Left ventricle myocardium inferior (tissue), 1 donor: ENCODE measurements around the gene FTSJ3. TPM values are rescaled to one million over a fixed set of nuclear protein-coding genes. Genes with fewer than 3 reads are reported as not detected.

Experiments used
- DNase-seq: peaks from one replicate; pipeline ENCODE4 v3.0.0-alpha.2; 2020
- H3K27ac ChIP-seq: fragments of 200-600 bp; replicated peaks from 2 replicates; pipeline ENCODE4 v1.8.0; 2021
- H3K27me3 ChIP-seq: fragments of 200-600 bp; 2 replicates; pipeline ENCODE4 v1.8.0; 2021; ENCODE audit warnings: low read depth
- H3K36me3 ChIP-seq: fragments of 200-600 bp; 2 replicates; pipeline ENCODE4 v1.8.0; 2021
- H3K4me1 ChIP-seq: fragments of 200-600 bp; 2 replicates; pipeline ENCODE4 v1.8.0; 2021
- H3K4me3 ChIP-seq: fragments of 200-600 bp; 2 replicates; pipeline ENCODE4 v1.8.0; 2021; ENCODE audit warnings: mild to moderate bottlenecking, moderate library complexity
- H3K9me3 ChIP-seq: fragments of 200-600 bp; replicated peaks from 2 replicates; pipeline ENCODE4 v1.8.0; 2021
- intact Hi-C: fragments of 100-400 bp; cut with micrococcal nuclease; formaldehyde crosslinking; loops from one replicate; pipeline ENCODE4 v1.11.0; 2022
- total RNA-seq: library from RNA; stranded (reverse); fragmentation: NEBNext Ultra II Directional; extraction: Animal tissue kit (Norgen Biotek cat#: 25700); gene quantifications from one replicate; pipeline ENCODE4 v1.2.1, GENCODE V29; 2021
- TF ChIP-seq, protein P1 (sequence below): fragments of 200-600 bp; IDR thresholded peaks from 2 replicates; pipeline ENCODE4 v1.8.0; 2021; ENCODE audit warnings: antibody characterized with exemption, mild to moderate bottlenecking, borderline replicate concordance
- donor health status: DM: no; HTN: yes; CAD: no; lungs with severe emphysema.

FTSJ3 gene
- total RNA-seq, 1 donor from 2014 or later = 36.7 TPM

DNA sequence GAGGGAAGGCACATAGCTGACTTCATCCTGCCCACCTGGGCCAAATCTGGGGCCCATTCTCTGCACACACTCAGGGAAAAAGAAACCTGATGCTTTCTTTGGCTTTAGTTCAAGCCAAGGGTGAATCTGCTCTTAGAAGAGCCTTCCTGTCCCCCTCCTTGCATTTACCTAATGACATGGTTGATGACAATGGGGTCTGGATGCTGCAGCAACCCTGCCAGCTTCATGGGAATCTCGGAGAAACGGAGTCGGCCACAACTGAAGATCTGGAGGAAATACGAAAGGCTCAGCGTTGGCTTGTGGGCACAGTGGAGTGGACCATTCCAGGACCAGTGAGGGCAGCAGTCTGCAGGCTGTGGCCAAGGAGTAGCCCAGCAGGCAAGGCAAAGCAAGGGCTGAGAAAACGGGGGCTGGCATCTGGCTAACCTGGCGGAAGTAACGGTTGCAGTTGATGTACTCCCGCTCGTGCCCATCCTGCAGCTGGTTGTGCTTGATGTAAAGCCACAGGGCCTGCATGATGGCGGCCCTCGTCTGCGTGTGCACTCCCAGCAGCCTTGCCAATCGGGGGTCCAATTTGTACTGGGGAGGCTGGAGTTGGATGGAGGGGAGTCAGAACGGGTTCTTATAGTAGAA is 6.4 kb upstream of the FTSJ3 start:
- peaks cover 85% of the 10 kb centered on the region for H3K36me3 ChIP-seq
- H3K9me3 ChIP-seq = no peaks in the 10 kb centered on the region
- TF ChIP-seq, protein P1, sequence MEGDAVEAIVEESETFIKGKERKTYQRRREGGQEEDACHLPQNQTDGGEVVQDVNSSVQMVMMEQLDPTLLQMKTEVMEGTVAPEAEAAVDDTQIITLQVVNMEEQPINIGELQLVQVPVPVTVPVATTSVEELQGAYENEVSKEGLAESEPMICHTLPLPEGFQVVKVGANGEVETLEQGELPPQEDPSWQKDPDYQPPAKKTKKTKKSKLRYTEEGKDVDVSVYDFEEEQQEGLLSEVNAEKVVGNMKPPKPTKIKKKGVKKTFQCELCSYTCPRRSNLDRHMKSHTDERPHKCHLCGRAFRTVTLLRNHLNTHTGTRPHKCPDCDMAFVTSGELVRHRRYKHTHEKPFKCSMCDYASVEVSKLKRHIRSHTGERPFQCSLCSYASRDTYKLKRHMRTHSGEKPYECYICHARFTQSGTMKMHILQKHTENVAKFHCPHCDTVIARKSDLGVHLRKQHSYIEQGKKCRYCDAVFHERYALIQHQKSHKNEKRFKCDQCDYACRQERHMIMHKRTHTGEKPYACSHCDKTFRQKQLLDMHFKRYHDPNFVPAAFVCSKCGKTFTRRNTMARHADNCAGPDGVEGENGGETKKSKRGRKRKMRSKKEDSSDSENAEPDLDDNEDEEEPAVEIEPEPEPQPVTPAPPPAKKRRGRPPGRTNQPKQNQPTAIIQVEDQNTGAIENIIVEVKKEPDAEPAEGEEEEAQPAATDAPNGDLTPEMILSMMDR = no peak
- no peak overlapping the region for H3K4me3 ChIP-seq
- no peak overlapping the region for H3K27ac ChIP-seq
- H3K27me3 ChIP-seq = no peaks in the 10 kb centered on the region
- H3K4me1 ChIP-seq = peaks cover 52% of the 10 kb centered on the region
- DNase-seq = no peak
- intact Hi-C loops = no loop called here

GRCh38 chr17:63833026-63833740 is 5.7 kb upstream of the FTSJ3 start:
- Histone ChIP-seq H3K4me1 (peaks cover 52% of the 10 kb centered on the region), H3K36me3 (peaks cover 85% of the 10 kb centered on the region), H3K9me3 (no peaks in the 10 kb centered on the region), H3K27ac (no peak overlapping the region), H3K27me3 (no peaks in the 10 kb centered on the region), H3K4me3 (no peak overlapping the region)
- TF ChIP-seq, protein P1 = no peak
- intact Hi-C loops = no loop called here
- no peak for DNase-seq

DNA sequence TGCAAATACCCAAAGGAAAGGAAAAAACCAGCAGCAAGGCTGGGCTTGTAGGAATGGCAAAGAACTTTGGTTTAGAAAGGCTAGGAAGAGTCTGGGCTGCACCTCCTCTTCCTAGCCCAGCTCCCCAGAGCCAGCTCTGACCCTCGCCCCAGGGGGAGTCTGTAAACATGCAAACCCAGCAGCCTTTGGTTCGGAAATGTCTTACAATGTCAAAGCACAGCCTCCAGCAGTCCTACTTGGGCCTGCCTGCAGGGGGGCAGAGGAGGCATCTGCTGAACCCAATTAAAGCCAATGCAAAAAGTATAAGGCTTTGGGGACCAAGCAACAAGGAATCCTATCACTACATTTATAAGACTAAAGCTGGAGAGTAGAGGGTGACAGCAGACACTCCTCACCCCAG is 5.0 kb upstream of the FTSJ3 start:
- Histone ChIP-seq H3K27ac (no peak overlapping the region), H3K9me3 (no peaks in the 10 kb centered on the region), H3K36me3 (peaks cover 85% of the 10 kb centered on the region), H3K4me1 (peaks cover 52% of the 10 kb centered on the region), H3K27me3 (no peaks in the 10 kb centered on the region), H3K4me3 (no peak overlapping the region)
- TF ChIP-seq, protein P1 = no peak
- intact Hi-C loops = no loop called here
- DNase-seq = no peak

- Histone ChIP-seq H3K27ac (no peak overlapping the region), H3K36me3 (peaks cover 81% of the 10 kb centered on the region), H3K27me3 (no peaks in the 10 kb centered on the region), H3K4me3 (no peak overlapping the region), H3K4me1 (peaks cover 51% of the 10 kb centered on the region), H3K9me3 (no peaks in the 10 kb centered on the region)
- TF ChIP-seq, protein P1 = no peak
- intact Hi-C loops = no loop called here
- DNase-seq = no peak
These were observed 4.6 kb upstream of the FTSJ3 start for GRCh38 chr17:63832014-63832413.

GRCh38 chr17:63831505-63831904 is 4.0 kb upstream of the FTSJ3 start:
- peaks cover 76% of the 10 kb centered on the region for H3K36me3 ChIP-seq
- peaks cover 49% of the 10 kb centered on the region for H3K4me1 ChIP-seq
- H3K9me3 ChIP-seq = no peaks in the 10 kb centered on the region
- TF ChIP-seq, protein P1 = no peak
- H3K27me3 ChIP-seq = no peaks in the 10 kb centered on the region
- no peak overlapping the region for H3K27ac ChIP-seq
- no peak for DNase-seq
- intact Hi-C loops = no loop called here
- no peak overlapping the region for H3K4me3 ChIP-seq
